SK-N-SH treated with all-trans-retinoic acid at 6 μM for 48 hours (cell line): Measurements from ENCODE around the gene CRACR2A.

Source experiments
- ARNTL ChIP-seq: fragments of 450-650 bp; formaldehyde crosslinking; IDR thresholded peaks from 2 replicates; pipeline ENCODE4 v1.5.0; 2020; ENCODE audit warnings: low read depth, mild to moderate bottlenecking, moderate library complexity, borderline replicate concordance
- CSDC2 ChIP-seq: fragments of 250-450 bp; sonication (Bioruptor Pico); IDR thresholded peaks from 2 replicates; pipeline ENCODE4 v1.5.0; 2020; ENCODE audit warnings: mild to moderate bottlenecking, moderate library complexity
- GLIS3 ChIP-seq: fragments of 250-450 bp; sonication (Bioruptor Pico); IDR thresholded peaks from 2 replicates; pipeline ENCODE4 v1.5.0; 2020; ENCODE audit warnings: mild to moderate bottlenecking, moderate library complexity
- OSR1 ChIP-seq: fragments of 250-450 bp; sonication (Bioruptor Pico); IDR thresholded peaks from 2 replicates; pipeline ENCODE4 v1.8.0; 2022; ENCODE audit warnings: moderate library complexity, mild to moderate bottlenecking, inconsistent platforms
- PATZ1 ChIP-seq: fragments of 250-450 bp; sonication (Bioruptor Pico); IDR thresholded peaks from 2 replicates; pipeline ENCODE4 v1.8.0; 2020; ENCODE audit warnings: mild to moderate bottlenecking, moderate library complexity, borderline replicate concordance
- RARB ChIP-seq: fragments of 250-450 bp; sonication (Bioruptor Pico); IDR thresholded peaks from 2 replicates; pipeline ENCODE4 v1.8.0; 2021; ENCODE audit warnings: mild to moderate bottlenecking, moderate library complexity
- ZFP3 ChIP-seq: fragments of 250-450 bp; sonication (Bioruptor Pico); IDR thresholded peaks from 2 replicates; pipeline ENCODE4 v1.5.0; 2020; ENCODE audit warnings: mild to moderate bottlenecking, moderate library complexity
- ZFP30 ChIP-seq: fragments of 450-650 bp; formaldehyde crosslinking; IDR thresholded peaks from 2 replicates; pipeline ENCODE4 v1.5.0; 2022; ENCODE audit warnings: mild to moderate bottlenecking, moderate library complexity
- ZNF70 ChIP-seq: fragments of 450-650 bp; formaldehyde crosslinking; IDR thresholded peaks from 2 replicates; pipeline ENCODE4 v1.5.0; 2020; ENCODE audit warnings: mild to moderate bottlenecking, moderate library complexity
- ZNF8 ChIP-seq: fragments of 450-650 bp; formaldehyde crosslinking; IDR thresholded peaks from 2 replicates; pipeline ENCODE4 v1.5.0; 2020; ENCODE audit warnings: mild to moderate bottlenecking, moderate library complexity

GRCh38 chr12:3700861-3701260 lies 52.0 kb downstream of the CRACR2A start:
- TF ChIP-seq CSDC2 (CRISPR knock-in tag) (no peak), ZFP30 (CRISPR knock-in tag) (no peak), ARNTL (CRISPR knock-in tag) (no peak), ZFP3 (CRISPR knock-in tag) (no peak), OSR1 (no peak), ZNF70 (no peak), GLIS3 (CRISPR knock-in tag) (no peak), RARB (CRISPR knock-in tag) (no peak), PATZ1 (CRISPR knock-in tag) (no peak), ZNF8 (CRISPR knock-in tag) (no peak)
